Nucleus accumbens (tissue), 56 donors: Measurements from ENCODE around the gene CRACR2A.

ENCODE experiments used
- DNase-seq, 56 donors: peaks; one replicate each; lab custom pipeline; 2025; lab: John Stamatoyannopoulos, UW

CRACR2A gene

DNA sequence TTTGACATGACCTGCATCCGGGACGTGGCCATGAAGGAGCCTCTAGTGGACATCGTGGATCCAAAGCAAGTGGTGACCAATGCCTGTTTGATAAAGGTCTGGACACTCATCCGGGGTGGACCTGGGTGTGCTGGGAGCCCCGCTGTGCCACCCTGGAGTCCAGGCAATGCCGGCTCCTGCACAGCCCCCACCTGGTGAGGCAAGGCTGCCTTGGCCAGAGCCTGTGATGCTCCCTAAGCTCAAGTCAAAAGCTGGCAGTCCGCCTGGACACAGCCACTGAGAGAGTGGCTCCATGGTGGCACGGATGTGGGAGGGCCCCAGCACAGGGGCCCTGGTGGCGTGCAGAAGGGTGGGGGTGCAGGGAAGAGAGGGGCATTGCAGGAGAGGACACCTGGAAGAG lies 176.0 kb downstream of the CRACR2A start:
- no peak for DNase-seq

DNA sequence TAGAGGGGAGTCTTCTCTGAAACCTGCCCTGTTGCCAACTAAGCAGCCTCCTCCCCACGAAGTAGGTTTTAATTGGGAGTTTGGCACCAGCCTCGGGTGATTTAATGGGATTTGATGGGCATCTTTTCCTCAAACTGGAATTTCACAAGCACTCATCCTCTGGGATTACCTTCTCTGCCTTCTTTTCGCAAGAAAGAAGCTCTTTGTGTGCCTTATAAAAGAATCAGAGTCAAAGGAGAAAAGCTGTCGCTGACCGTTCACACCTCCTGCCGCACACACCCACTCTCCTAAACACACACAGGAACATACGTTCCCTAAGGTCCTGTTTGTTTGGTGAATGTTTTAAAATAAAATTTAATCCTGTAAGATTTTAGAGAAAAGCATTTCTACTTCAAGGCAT lies 177.9 kb downstream of the CRACR2A start:
- no peak for DNase-seq

DNA sequence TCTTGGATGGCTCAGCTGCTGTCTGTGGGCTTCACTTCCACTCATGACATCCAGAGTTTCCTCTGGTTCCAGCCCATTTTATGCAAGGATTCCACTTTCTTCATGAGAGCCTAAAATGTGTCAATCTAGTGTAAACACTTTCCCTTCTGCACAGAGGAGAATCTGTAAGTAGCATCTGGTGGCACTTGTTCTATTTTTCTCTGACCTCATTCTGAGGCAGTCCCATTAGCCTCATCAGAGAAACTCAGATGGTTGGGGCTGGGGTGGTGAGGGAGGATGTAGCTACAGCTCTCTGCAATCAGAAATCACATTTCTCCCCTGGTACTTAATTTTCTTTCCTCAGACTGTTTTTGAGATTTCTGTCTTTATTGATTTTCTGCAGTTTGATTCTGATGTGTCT lies 180.3 kb downstream of the CRACR2A start:
- DNase-seq: no peak

DNA sequence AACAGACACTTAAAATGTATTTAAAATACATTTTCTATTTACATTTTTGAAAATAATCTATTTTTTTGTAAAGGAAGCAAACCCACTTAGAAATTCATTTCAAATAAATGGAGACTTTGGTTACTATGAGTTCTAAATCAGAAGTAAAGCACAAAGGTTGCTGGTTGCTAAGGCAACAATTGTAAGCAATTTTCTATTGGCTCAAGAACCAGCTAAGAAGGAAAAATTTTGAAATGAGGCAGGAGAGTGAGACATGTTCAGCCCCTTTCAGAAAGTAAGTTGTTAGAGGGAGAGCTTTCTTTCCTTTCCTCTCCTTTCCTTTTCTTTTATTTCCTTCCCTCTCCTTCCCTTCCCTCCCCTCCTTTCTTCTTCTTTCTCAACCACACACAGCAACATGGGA lies 181.2 kb downstream of the CRACR2A start:
- DNase-seq: no peak

DNA sequence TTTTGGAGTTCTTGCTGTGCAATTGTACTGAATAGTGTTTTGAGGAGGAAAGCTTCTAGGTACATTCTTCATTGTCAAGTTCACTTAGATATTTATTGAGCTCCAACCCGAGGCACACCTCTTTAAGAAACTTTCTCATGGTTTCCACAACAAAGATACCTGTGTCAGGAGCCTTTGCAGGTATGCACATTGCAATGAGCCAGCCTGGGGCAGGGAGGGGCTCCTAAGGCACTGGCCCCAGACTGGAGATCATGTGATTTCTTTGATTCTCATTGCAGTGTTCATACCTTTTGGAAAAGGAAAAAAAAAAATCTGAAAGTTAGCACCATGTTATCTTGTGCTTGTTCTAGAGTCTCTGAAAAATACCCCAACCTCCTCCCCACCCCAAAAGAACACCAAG lies 181.6 kb downstream of the CRACR2A start:
- DNase-seq: no peak

DNA sequence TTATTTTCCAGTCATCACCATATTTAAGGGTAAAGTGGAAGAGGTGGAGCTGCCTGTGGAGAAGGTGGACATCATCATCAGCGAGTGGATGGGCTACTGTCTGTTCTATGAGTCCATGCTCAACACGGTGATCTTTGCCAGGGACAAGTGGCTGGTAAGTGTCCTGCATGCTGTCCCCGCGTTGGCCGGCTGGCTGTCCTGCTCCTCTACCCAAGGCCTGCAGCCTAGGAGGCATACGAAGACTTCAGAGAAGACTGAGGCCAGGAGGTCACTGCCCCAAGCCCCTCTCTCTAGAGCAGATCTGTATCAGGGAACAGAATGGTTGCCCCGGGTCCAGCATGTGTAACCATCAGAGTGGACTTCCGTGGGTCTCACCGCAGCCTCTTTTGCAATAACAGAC lies 184.2 kb downstream of the CRACR2A start:
- DNase-seq: no peak

DNA sequence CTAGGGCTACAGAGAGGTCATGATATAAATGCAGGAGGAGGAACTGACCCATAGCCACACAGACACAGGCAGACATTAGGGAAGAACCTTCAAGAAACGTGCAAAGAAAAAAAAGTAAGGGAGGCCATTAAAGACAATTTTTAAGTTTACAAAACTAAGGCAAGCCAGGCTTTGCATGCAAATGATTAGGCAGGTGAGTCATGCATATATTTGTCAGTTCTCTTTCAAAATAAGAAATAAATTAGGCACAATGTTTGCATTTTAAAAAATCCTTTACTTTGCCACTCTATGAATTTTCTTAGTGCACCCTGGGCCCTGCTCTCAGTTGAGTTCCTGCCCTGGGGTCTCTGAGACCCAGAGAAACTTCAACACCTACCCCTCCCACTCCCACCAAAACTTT lies 186.9 kb downstream of the CRACR2A start:
- DNase-seq: no peak
